HL-60 (cell line): ENCODE results near the gene SUMF1.
A peak's percentile ranks its signal among the peaks of the same experiment; 100 is the strongest.

ENCODE experiments used
- DNase-seq, 2 experiments: peaks; one replicate each; pipeline ENCODE4 v3.0.0-alpha.2; 2010 to 2020; ENCODE audit warnings: low read depth in 1 of 2, low spot score in 1 of 2
- H3K27ac ChIP-seq: fragments of 250-450 bp; sonication (Bioruptor Pico); replicated peaks from 2 replicates; pipeline ENCODE4 v1.5.1; 2020; ENCODE audit warnings: mild to moderate bottlenecking, moderate library complexity
- H3K27me3 ChIP-seq: fragments of 250-450 bp; sonication (Bioruptor Pico); 2 replicates; pipeline ENCODE4 v1.5.1; 2021; ENCODE audit warnings: mild to moderate bottlenecking, moderate library complexity; ENCODE audit not compliant: insufficient read depth, poor library complexity, severe bottlenecking
- H3K4me3 ChIP-seq: replicated peaks from 2 replicates; pipeline ENCODE4 v1.5.1; 2011; ENCODE audit warnings: mild to moderate bottlenecking, control low read depth, low read length; ENCODE audit not compliant: insufficient read depth
- CTCF ChIP-seq: IDR thresholded peaks from one replicate; pipeline ENCODE4 v1.5.1; 2011; ENCODE audit warnings: low read length, control low read depth, inconsistent platforms; ENCODE audit not compliant: insufficient read depth
- GABPA ChIP-seq: IDR thresholded peaks from 2 replicates; pipeline ENCODE4 v1.6.1; 2012; ENCODE audit warnings: low read depth
- POLR2AphosphoS5 ChIP-seq: IDR thresholded peaks from 2 replicates; pipeline ENCODE4 v1.6.1; 2012; ENCODE audit warnings: low read depth
- REST ChIP-seq: IDR thresholded peaks from 2 replicates; pipeline ENCODE4 v1.6.1; 2012; ENCODE audit warnings: low read depth; ENCODE audit not compliant: insufficient replicate concordance
- SPI1 ChIP-seq: IDR thresholded peaks from 2 replicates; pipeline ENCODE4 v1.6.1; 2012; ENCODE audit warnings: low read depth, mild to moderate bottlenecking, borderline replicate concordance
- long read RNA-seq: library from polyadenylated mRNA; unstranded; transcript quantifications from one replicate; pipeline ENCODE4 v2.0.0, GENCODE V29; 2020

SUMF1 gene
- long read RNA-seq, transcript SUMF1-201 (9 exons, 2,159 nt): major isoform, 69 of 111 reads
- long read RNA-seq, transcript SUMF1-203 (8 exons, 1,128 nt): minor isoform, 12 of 111 reads
- long read RNA-seq, partial matches to known transcripts: 6 of 111 reads
- long read RNA-seq, other reads (novel, unspliced or antisense): 20 of 111 reads

- peak within 1 kb of the TSS; percentile 93 for H3K27ac ChIP-seq
- peak within 1 kb of the TSS; percentile 88 for H3K4me3 ChIP-seq
- DNase-seq: peak; percentile 63 to 83
- no peaks in the 10 kb centered on the region for H3K27me3 ChIP-seq
- peak; percentile 9; the same call in 1 of the 2 replicates for TF ChIP-seq SPI1
- no peak for TF ChIP-seq CTCF
- TF ChIP-seq POLR2AphosphoS5: peak; percentile 98
- TF ChIP-seq REST: peak; percentile 74
- no peak for TF ChIP-seq GABPA
These were observed at the start of gene SUMF1 for GRCh38 chr3:4466741-4467521. Gene SUMF1, minus strand, starts transcription at chr3:4467269. Its CDS starts 24 bp downstream, at chr3:4467245.

GRCh38 chr3:4515916-4516579 lies 49.0 kb upstream of the SUMF1 start:
- TF ChIP-seq CTCF (no peak), SPI1 (no peak), POLR2AphosphoS5 (no peak), REST (no peak), GABPA (no peak)
- DNase-seq: no peak
- Histone ChIP-seq H3K27ac (no peak overlapping the region), H3K27me3 (no peaks in the 10 kb centered on the region), H3K4me3 (no peak overlapping the region)

GRCh38 chr3:4514916-4515315 lies 47.8 kb upstream of the SUMF1 start:
- TF ChIP-seq SPI1: no peak
- no peak for TF ChIP-seq GABPA
- no peak for TF ChIP-seq CTCF
- TF ChIP-seq POLR2AphosphoS5: no peak
- TF ChIP-seq REST: no peak
- Histone ChIP-seq H3K4me3 (no peak overlapping the region), H3K27ac (no peak overlapping the region), H3K27me3 (no peaks in the 10 kb centered on the region)
- no peak for DNase-seq
